GM20000 (cell line): ENCODE measurements around the gene HOXD9.

ENCODE experiments used
- DNase-seq: peaks from one replicate; pipeline ENCODE4 v3.0.0; 2012; ENCODE audit warnings: low spot score
- CTCF ChIP-seq: IDR thresholded peaks from 2 replicates; pipeline ENCODE4 v1.5.1; 2012; ENCODE audit warnings: mild to moderate bottlenecking, control low read depth; ENCODE audit errors: extremely low read depth, missing control alignments

Gene HOXD9

GRCh38 chr2:176152350-176153181 is 30.0 kb downstream of the HOXD9 start:
- DNase-seq = no peak
- no peak for TF ChIP-seq CTCF

DNA sequence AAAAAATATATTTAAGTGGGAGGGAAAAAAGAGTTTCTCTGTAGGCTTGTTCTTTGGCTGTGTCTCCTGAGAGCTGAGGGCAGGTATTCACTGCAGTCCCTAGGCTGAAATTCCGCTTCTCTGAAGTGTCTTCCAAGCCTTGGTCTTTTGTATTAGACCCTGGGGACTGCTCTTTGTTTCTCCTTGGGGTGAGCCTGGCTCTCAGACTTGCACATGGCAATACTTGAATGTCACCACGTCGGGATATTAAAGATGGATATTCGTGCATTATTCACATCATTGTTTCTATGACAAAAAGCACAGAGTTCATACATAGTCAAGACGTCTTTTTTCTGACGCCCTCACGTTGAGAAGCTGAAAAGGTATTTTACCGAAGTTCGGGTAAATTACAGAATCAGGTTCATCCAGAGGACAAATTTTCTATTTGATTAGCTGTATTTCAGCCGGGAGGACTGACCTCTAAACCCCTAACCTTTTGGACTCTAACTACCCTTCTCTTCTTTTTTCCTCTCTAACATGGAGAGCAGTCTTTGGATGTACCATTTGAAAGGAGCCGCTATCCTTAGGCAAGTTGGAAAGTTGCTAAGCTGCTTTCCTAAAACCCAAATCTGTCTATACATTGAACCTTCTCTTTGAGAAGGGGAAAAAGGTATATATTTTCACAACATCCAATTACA is 32.2 kb downstream of the HOXD9 start:
- no peak for TF ChIP-seq CTCF

GRCh38 chr2:176155356-176156044 is 33.0 kb downstream of the HOXD9 start:
- no peak for DNase-seq
- no peak for TF ChIP-seq CTCF

More for the DNA sequence above, 32.2 kb downstream of the HOXD9 start:
- no peak for DNase-seq

- DNase-seq = no peak
- no peak for TF ChIP-seq CTCF
Measured at GRCh38 chr2:176156301-176156806, 33.8 kb downstream of the HOXD9 start.

DNA sequence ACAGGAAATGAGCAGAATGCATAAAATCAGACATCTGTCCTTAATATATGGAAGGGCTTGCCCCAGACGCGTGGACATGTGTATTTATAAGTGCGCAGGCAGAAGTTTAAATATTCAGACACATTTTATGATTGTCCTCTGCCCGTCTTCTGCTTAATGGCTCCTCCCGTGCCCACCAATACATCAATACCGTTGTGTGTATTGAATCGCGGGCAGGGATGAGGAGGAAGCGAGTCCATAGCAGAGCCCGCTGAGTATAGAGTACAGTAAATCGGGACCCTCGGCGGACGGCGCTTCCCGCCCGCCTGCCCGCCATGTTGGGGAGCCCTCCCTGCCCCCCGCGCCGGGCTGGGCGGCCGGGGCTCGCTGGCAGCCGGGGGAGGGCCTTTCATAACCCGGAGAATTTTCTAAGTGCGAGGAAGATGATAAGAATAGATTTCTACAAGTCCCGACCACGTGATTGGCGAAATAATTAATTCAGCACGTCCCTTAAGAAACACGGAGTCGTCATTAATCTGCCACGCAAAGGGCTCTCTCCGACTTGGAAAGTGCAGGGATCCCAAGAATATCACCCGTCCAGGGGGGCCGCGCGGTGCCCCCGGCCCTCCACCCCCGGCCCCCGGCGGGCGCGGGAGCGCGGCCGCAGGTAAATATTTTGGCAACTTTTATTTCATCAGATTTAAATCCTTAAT is 34.4 kb downstream of the HOXD9 start, which contains the start of gene HOXD3:
Gene HOXD3, plus strand, starts transcription at position 501 of the 692 bp plus-strand sequence. CDS start 11,808 bp downstream, outside the sequence.
- no peak for TF ChIP-seq CTCF
- no peak for DNase-seq

GRCh38 chr2:176157499-176158185 is 35.1 kb downstream of the HOXD9 start:
- DNase-seq = no peak
- TF ChIP-seq CTCF = no peak
